GM12878 (cell line): ENCODE data around the gene DMRT1. TPM values are rescaled to one million over a fixed set of nuclear protein-coding genes. Genes with fewer than 3 reads are reported as not detected.

Experiments used
- ASH2L ChIP-seq: fragments of 300-600, 200-600 bp; sonication (generic); IDR thresholded peaks from 2 replicates; pipeline ENCODE4 v1.6.1; 2017; ENCODE audit warnings: low read depth, mild to moderate bottlenecking, borderline replicate concordance
- ATF2 ChIP-seq: IDR thresholded peaks from 2 replicates; pipeline ENCODE4 v1.6.1; 2012; ENCODE audit warnings: low read length, inconsistent platforms
- ATF7 ChIP-seq: fragments of 450-650 bp; IDR thresholded peaks from 2 replicates; pipeline ENCODE4 v1.6.1; 2016; ENCODE audit warnings: low read depth, mild to moderate bottlenecking
- BMI1 ChIP-seq: fragments of 450-650 bp; IDR thresholded peaks from 2 replicates; pipeline ENCODE4 v1.6.1; 2016; ENCODE audit warnings: mild to moderate bottlenecking, moderate library complexity, borderline replicate concordance
- E2F4 ChIP-seq: IDR thresholded peaks from 2 replicates; pipeline ENCODE4 v1.6.1; 2012; ENCODE audit warnings: low read depth, low read length, improper control_type of control experiment
- HDGF ChIP-seq: fragments of 450-650 bp; IDR thresholded peaks from 2 replicates; pipeline ENCODE4 v1.6.1; 2016; ENCODE audit warnings: antibody characterized with exemption
- IRF5 ChIP-seq: fragments of 450-650 bp; IDR thresholded peaks from 2 replicates; pipeline ENCODE4 v1.6.1; 2017; ENCODE audit warnings: borderline replicate concordance
- MXI1 ChIP-seq: fragments of 150-350 bp; IDR thresholded peaks from 2 replicates; pipeline ENCODE4 v1.6.1; 2011; ENCODE audit warnings: low read depth, mild to moderate bottlenecking, inconsistent platforms, low read length, improper control_type of control experiment
- MYC ChIP-seq: IDR thresholded peaks from 2 replicates; pipeline ENCODE4 v1.6.1; 2011; ENCODE audit warnings: mild to moderate bottlenecking, low read length, moderate library complexity, inconsistent platforms; ENCODE audit not compliant: insufficient read depth, insufficient replicate concordance, insufficient read length, severe bottlenecking
- RELA ChIP-seq: fragments of 450-650 bp; IDR thresholded peaks from 2 replicates; pipeline ENCODE4 v1.8.0; 2014; ENCODE audit warnings: borderline replicate concordance; ENCODE audit not compliant: partially characterized antibody
- SMAD1 ChIP-seq: fragments of 450-650 bp; IDR thresholded peaks from 2 replicates; pipeline ENCODE4 v1.6.1; 2018; ENCODE audit warnings: mild to moderate bottlenecking, low read depth; ENCODE audit not compliant: partially characterized antibody
- SPI1 ChIP-seq: IDR thresholded peaks from 2 replicates; pipeline ENCODE4 v1.6.1; 2011; ENCODE audit warnings: low read depth, mild to moderate bottlenecking, low read length, moderate library complexity, borderline replicate concordance; ENCODE audit not compliant: insufficient read depth
- SREBF1 ChIP-seq: IDR thresholded peaks from 2 replicates; pipeline ENCODE4 v1.6.1; 2012; ENCODE audit warnings: mild to moderate bottlenecking, low read length
- STAT1 ChIP-seq: fragments of 450-650 bp; conservative IDR thresholded peaks from 2 replicates; pipeline ENCODE4 v1.6.1; 2014; ENCODE audit warnings: antibody characterized with exemption, mild to moderate bottlenecking
- STAT3 ChIP-seq: IDR thresholded peaks from 2 replicates; pipeline ENCODE4 v1.6.1; 2011; ENCODE audit warnings: low read depth, low read length, improper control_type of control experiment
- TAF1 ChIP-seq: IDR thresholded peaks from 2 replicates; pipeline ENCODE4 v1.6.1; 2011; ENCODE audit warnings: mild to moderate bottlenecking, low read depth, low read length, borderline replicate concordance
- TCF3 ChIP-seq: IDR thresholded peaks from 2 replicates; pipeline ENCODE4 v1.6.1; 2012; ENCODE audit warnings: low read depth, mild to moderate bottlenecking, low read length, borderline replicate concordance; ENCODE audit not compliant: insufficient read depth
- ZZZ3 ChIP-seq: IDR thresholded peaks from 2 replicates; pipeline ENCODE4 v1.6.1; 2011; ENCODE audit warnings: low read depth; ENCODE audit not compliant: control insufficient read depth, insufficient read length
- polyA plus RNA-seq, 11 experiments: library from polyadenylated mRNA; depleted of rRNA in 4 of 11; unstranded in 6 of 11; stranded (reverse) in 5 of 11; fragments of >200 nt; fragmentation: Nextera tagmentation in 4 of 11; fragmentation: Illumina TruSeq in 1 of 11; extraction: Ambion mirVana in 4 of 11; extraction: Trizol in 1 of 11; gene quantifications; 1 replicate in 1 of 11; 2 replicates in 10 of 11; pipeline versions ENCODE4 v1.2.1 to v1.2.3, GENCODE V29; 2011 to 2016; ENCODE audit warnings: inconsistent platforms in 2 of 11, missing spikeins in 2 of 11, low read depth in 1 of 11
- total RNA-seq, 4 experiments: library from RNA; depleted of rRNA in 3 of 4; stranded (reverse); fragments of >200 nt in 3 of 4; fragmentation: Illumina TruSeq in 1 of 4; extraction: Trizol in 1 of 4; gene quantifications; 2 replicates each; pipeline versions ENCODE4 v1.2.1 to v1.2.3, GENCODE V29; 2013 to 2021
- TF ChIP-seq, protein P1 (sequence below): IDR thresholded peaks from 2 replicates; pipeline ENCODE4 v1.6.1; 2012; ENCODE audit warnings: improper control_type of control experiment, low read depth, low read length; ENCODE audit not compliant: insufficient replicate concordance

DMRT1 gene
- total and polyA plus RNA-seq, 10 of the 15 experiments (the other 5 are each of a cell fraction or from before 2014, with no cell fraction given), result 0.06 to 1.9 (median 0.24) TPM

- TF ChIP-seq, protein P1, sequence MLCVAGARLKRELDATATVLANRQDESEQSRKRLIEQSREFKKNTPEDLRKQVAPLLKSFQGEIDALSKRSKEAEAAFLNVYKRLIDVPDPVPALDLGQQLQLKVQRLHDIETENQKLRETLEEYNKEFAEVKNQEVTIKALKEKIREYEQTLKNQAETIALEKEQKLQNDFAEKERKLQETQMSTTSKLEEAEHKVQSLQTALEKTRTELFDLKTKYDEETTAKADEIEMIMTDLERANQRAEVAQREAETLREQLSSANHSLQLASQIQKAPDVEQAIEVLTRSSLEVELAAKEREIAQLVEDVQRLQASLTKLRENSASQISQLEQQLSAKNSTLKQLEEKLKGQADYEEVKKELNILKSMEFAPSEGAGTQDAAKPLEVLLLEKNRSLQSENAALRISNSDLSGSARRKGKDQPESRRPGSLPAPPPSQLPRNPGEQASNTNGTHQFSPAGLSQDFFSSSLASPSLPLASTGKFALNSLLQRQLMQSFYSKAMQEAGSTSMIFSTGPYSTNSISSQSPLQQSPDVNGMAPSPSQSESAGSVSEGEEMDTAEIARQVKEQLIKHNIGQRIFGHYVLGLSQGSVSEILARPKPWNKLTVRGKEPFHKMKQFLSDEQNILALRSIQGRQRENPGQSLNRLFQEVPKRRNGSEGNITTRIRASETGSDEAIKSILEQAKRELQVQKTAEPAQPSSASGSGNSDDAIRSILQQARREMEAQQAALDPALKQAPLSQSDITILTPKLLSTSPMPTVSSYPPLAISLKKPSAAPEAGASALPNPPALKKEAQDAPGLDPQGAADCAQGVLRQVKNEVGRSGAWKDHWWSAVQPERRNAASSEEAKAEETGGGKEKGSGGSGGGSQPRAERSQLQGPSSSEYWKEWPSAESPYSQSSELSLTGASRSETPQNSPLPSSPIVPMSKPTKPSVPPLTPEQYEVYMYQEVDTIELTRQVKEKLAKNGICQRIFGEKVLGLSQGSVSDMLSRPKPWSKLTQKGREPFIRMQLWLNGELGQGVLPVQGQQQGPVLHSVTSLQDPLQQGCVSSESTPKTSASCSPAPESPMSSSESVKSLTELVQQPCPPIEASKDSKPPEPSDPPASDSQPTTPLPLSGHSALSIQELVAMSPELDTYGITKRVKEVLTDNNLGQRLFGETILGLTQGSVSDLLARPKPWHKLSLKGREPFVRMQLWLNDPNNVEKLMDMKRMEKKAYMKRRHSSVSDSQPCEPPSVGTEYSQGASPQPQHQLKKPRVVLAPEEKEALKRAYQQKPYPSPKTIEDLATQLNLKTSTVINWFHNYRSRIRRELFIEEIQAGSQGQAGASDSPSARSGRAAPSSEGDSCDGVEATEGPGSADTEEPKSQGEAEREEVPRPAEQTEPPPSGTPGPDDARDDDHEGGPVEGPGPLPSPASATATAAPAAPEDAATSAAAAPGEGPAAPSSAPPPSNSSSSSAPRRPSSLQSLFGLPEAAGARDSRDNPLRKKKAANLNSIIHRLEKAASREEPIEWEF, result peak; percentile 72
- TF ChIP-seq STAT3, result 0 out of 2 replicates have a peak, but pooled peaks have one; percentile 73
- peak; percentile 17; the same call in 1 of the 2 replicates for TF ChIP-seq HDGF
- no peak for TF ChIP-seq E2F4
- TF ChIP-seq STAT1, result no peak
- TF ChIP-seq IRF5, result no peak
- no peak for TF ChIP-seq SPI1
- TF ChIP-seq ZZZ3, result no peak
- TF ChIP-seq SMAD1, result peak; percentile 55
- peak; percentile 80 for TF ChIP-seq ATF2
- no peak for TF ChIP-seq ASH2L
- peak; percentile 23; the same call in 1 of the 2 replicates for TF ChIP-seq SREBF1
- TF ChIP-seq TCF3, result 0 out of 2 replicates have a peak, but pooled peaks have one; percentile 38
- no peak for TF ChIP-seq MYC
- peak; percentile 100 for TF ChIP-seq RELA
- peak; percentile 40; the same call in 1 of the 2 replicates for TF ChIP-seq BMI1
- TF ChIP-seq ATF7, result peak; percentile 86
- TF ChIP-seq TAF1, result no peak
- peak; percentile 89 for TF ChIP-seq MXI1
These were observed 52.4 kb downstream of the DMRT1 start (continued) for GRCh38 chr9:893843-894420.
